Esophagus muscularis mucosa (tissue), 4 donors: Measurements from ENCODE around the gene PTPRN2. TPM values are rescaled to one million over a fixed set of nuclear protein-coding genes. Genes with fewer than 3 reads are reported as not detected.

Experiments used
- DNase-seq: peaks from one replicate; pipeline ENCODE4 v3.0.0-alpha.2; 2017; ENCODE audit errors: extremely low spot score
- H3K27ac ChIP-seq, 4 donors: fragments of 200-600 bp; sonication (generic); replicated peaks in 1 of 4; 1 replicate in 3 of 4; 2 replicates in 1 of 4; pipeline ENCODE4 v1.5.1; 2016 to 2019; ENCODE audit warnings: mild to moderate bottlenecking in 1 of 4
- H3K27me3 ChIP-seq, 4 donors: fragments of 200-600 bp; sonication (generic); one replicate each; pipeline versions ENCODE4 v1.5.1 to v1.6.0; 2016 to 2019
- H3K36me3 ChIP-seq, 4 donors: fragments of 200-600 bp; sonication (generic); one replicate each; pipeline ENCODE4 v1.5.1; 2016 to 2019
- H3K4me1 ChIP-seq, 4 donors: fragments of 200-600 bp; sonication (generic); one replicate each; pipeline ENCODE4 v1.5.1; 2016 to 2019
- H3K4me3 ChIP-seq, 4 donors: fragments of 200-600 bp; sonication (generic); 1 replicate in 2 of 4; 2 replicates in 2 of 4; pipeline ENCODE4 v1.5.1; 2016 to 2019; ENCODE audit warnings: mild to moderate bottlenecking in 4 of 4, moderate library complexity in 1 of 4
- H3K9me3 ChIP-seq, 4 donors: fragments of 200-600 bp; sonication (generic); 1 replicate in 3 of 4; 2 replicates in 1 of 4; pipeline ENCODE4 v1.5.1; 2016 to 2019
- EP300 ChIP-seq: sonication (generic); formaldehyde crosslinking; IDR thresholded peaks from one replicate; pipeline ENCODE4 v1.6.1; 2017; ENCODE audit warnings: antibody characterized with exemption
- POLR2A ChIP-seq: fragments of 450-650 bp; IDR thresholded peaks from one replicate; pipeline ENCODE4 v1.6.1; 2017; ENCODE audit warnings: antibody characterized with exemption, moderate library complexity, mild to moderate bottlenecking, low read depth
- POLR2AphosphoS5 ChIP-seq, 2 donors: sonication (generic); formaldehyde crosslinking; IDR thresholded peaks; one replicate each; pipeline ENCODE4 v1.6.1; 2017; ENCODE audit warnings: antibody characterized with exemption in 2 of 2
- WGBS: methylation state at CpG from one replicate; pipeline ENCODE4 v1.1.5; 2018; 5-methylcytosine and 5-hydroxymethylcytosine counted together
- intact Hi-C: fragments of 100-400 bp; cut with DNase I; formaldehyde crosslinking; loops from one replicate; pipeline ENCODE4 v1.15.1; 2023
- total RNA-seq, 4 donors: library from RNA; depleted of rRNA; stranded (reverse); fragments of >200 nt; gene quantifications; one replicate each; pipeline versions ENCODE4 v1.1.0 to v1.2.1, GENCODE V29; 2016
- TF ChIP-seq, protein P1 (sequence below), 3 experiments: fragments of 200-600 bp in 2 of 3; fragments of 450-650 bp in 1 of 3; sonication (generic) in 2 of 3; IDR thresholded peaks; one replicate each; pipeline ENCODE4 v1.5.1; 2017 to 2019; ENCODE audit warnings: antibody characterized with exemption in 3 of 3, mild to moderate bottlenecking in 2 of 3, moderate library complexity in 1 of 3

The PTPRN2 gene
- total RNA-seq, 4 donors from 2014 or later: 2.1 to 3.1 (median 3.1) TPM

GRCh38 chr7:158165711-158166110, 421.9 kb downstream of the PTPRN2 start:
- Histone ChIP-seq H3K27me3 (peaks cover 0 to 7% (median 0%) of the 10 kb centered on the region in 4 donors), H3K27ac (no peak overlapping the region), H3K4me3 (no peak overlapping the region), H3K4me1 (no peaks in the 10 kb centered on the region), H3K36me3 (no peaks in the 10 kb centered on the region), H3K9me3 (peaks cover 0 to 10% (median 0%) of the 10 kb centered on the region in 4 donors)
- WGBS: 77% methylated on average over 16 of the region's 16 CpGs
- no peak for TF ChIP-seq EP300
- TF ChIP-seq POLR2AphosphoS5 (IDR thresholded peaks at IDR 0.05): no peak
- TF ChIP-seq, protein P1, sequence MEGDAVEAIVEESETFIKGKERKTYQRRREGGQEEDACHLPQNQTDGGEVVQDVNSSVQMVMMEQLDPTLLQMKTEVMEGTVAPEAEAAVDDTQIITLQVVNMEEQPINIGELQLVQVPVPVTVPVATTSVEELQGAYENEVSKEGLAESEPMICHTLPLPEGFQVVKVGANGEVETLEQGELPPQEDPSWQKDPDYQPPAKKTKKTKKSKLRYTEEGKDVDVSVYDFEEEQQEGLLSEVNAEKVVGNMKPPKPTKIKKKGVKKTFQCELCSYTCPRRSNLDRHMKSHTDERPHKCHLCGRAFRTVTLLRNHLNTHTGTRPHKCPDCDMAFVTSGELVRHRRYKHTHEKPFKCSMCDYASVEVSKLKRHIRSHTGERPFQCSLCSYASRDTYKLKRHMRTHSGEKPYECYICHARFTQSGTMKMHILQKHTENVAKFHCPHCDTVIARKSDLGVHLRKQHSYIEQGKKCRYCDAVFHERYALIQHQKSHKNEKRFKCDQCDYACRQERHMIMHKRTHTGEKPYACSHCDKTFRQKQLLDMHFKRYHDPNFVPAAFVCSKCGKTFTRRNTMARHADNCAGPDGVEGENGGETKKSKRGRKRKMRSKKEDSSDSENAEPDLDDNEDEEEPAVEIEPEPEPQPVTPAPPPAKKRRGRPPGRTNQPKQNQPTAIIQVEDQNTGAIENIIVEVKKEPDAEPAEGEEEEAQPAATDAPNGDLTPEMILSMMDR (IDR thresholded peaks at IDR 0.05): no peak
- TF ChIP-seq POLR2A: no peak
- intact Hi-C loops: no loop called here
- DNase-seq: no peak

DNA sequence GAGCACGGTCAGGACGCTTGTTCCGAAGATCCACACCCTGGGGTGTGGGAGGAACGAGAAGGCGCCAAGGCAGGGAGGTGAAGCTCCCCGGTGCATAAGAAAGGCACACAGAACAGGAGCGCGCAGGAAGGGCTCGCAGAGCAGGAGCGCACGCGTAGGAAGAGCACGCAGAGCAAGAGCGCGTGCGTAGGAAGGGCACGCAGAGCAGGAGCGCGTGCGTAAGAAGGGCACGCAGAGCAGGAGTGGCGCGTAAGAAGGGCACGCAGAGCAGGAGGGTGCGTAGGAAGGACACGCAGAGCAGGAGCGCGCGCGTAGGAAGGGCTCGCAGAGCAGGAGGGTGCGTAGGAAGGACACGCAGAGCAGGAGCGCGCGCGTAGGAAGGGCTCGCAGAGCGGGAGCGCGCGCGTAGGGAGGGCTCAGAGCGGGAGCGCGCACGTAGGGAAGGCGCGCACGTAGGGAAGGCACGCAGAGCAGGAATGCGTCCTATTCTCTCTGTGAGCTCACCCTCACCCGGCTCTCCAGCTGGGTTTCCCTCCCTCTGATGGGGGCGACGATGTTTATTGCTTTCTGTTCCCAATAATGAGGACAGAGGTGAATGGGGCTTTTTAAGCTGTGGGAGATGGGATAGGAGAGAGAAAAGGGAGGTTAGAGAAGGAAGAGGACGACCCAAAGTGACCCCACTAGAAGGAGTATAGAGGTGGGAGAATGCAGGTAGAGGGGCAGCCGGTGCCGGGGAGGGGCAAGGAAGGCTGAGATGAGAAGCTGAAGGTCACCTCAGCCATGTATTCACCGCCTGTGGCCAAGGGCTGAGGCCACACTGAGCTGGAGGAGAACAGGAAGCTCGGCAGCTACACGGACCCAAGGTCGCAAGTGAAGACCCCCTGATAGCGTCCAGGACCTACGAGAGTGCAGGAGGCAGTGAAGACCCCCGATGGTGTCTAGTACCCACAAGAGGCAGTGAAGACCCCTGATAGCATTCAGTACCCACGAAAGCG, 423.2 kb downstream of the PTPRN2 start:
- H3K9me3 ChIP-seq: peaks cover 0 to 10% (median 0%) of the 10 kb centered on the region in 4 donors
- H3K27me3 ChIP-seq: peaks cover 0 to 7% (median 0%) of the 10 kb centered on the region in 4 donors
- TF ChIP-seq EP300: no peak
- no peak for TF ChIP-seq POLR2A
- TF ChIP-seq POLR2AphosphoS5 (IDR thresholded peaks at IDR 0.05): no peak
- TF ChIP-seq, protein P1 (IDR thresholded peaks at IDR 0.05): no peak
- H3K4me3 ChIP-seq: no peak overlapping the region
- H3K27ac ChIP-seq: no peak overlapping the region
- no peaks in the 10 kb centered on the region for H3K36me3 ChIP-seq
- intact Hi-C loops: no loop called here
- H3K4me1 ChIP-seq: no peaks in the 10 kb centered on the region
- peak; percentile 34 for DNase-seq
- WGBS: 47% methylated on average over 61 of the region's 67 CpGs

- no peak overlapping the region for H3K27ac ChIP-seq
- 83% methylated on average over 5 of the region's 5 CpGs for WGBS
- TF ChIP-seq, protein P1 (IDR thresholded peaks at IDR 0.05): no peak
- TF ChIP-seq POLR2A (no peak), EP300 (no peak), POLR2AphosphoS5 (IDR thresholded peaks at IDR 0.05) (no peak)
- DNase-seq: no peak
- no peaks in the 10 kb centered on the region for H3K36me3 ChIP-seq
- H3K4me3 ChIP-seq: no peak overlapping the region
- intact Hi-C loops: no loop called here
- H3K4me1 ChIP-seq: no peaks in the 10 kb centered on the region
- peaks cover 0 to 7% (median 0%) of the 10 kb centered on the region in 4 donors for H3K27me3 ChIP-seq
- H3K9me3 ChIP-seq: peaks cover 0 to 10% (median 0%) of the 10 kb centered on the region in 4 donors
These were observed 426.4 kb downstream of the PTPRN2 start for GRCh38 chr7:158161194-158161593.

DNA sequence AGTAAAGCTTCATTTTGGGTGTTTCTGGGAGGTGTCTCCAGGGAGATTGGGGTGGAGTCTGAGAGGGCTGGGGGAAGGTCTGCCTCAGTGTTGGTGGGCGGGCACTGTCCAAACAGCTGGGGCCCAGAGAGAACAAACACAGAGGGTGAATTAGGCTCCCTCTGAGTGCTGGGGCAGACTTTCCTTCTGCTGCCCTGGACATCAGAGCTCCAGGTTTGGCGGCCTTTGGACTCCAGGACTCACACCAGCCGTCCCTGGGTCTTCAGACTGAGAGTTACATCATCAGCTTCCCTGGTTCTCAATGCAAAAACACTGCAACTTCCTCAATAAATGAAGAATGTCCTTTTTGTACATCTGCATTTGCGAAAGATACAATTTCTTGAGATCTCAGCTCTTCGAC, 427.4 kb downstream of the PTPRN2 start:
- 58% methylated on average over 5 of the region's 5 CpGs for WGBS
- DNase-seq: no peak

More for the DNA sequence above, 427.4 kb downstream of the PTPRN2 start:
- Histone ChIP-seq H3K27ac (no peak overlapping the region), H3K4me3 (no peak overlapping the region), H3K36me3 (no peaks in the 10 kb centered on the region), H3K27me3 (peaks cover 0 to 7% (median 0%) of the 10 kb centered on the region in 4 donors), H3K4me1 (no peaks in the 10 kb centered on the region), H3K9me3 (peaks cover 0 to 10% (median 0%) of the 10 kb centered on the region in 4 donors)
- TF ChIP-seq, protein P1 (IDR thresholded peaks at IDR 0.05): no peak
- TF ChIP-seq POLR2A (no peak), EP300 (no peak), POLR2AphosphoS5 (IDR thresholded peaks at IDR 0.05) (no peak)
- intact Hi-C loops: no loop called here
